Activated CD8-positive, alpha-beta memory T cell treated with anti-CD3 and anti-CD28 coated beads, Interleukin-2, amount 50 U/mL, for 1 hour (primary cell): Measurements from ENCODE around the gene SNRPA.
"Not testable (repeated sequence)": the region's sequence is repeated elsewhere in the genome, so short reads cannot be mapped to it uniquely, and the experiment has no call there.

Source experiments
- DNase-seq: peaks from one replicate; pipeline ENCODE4 v3.0.0-alpha.2; 2020; ENCODE audit errors: extremely low read depth

SNRPA gene

DNA sequence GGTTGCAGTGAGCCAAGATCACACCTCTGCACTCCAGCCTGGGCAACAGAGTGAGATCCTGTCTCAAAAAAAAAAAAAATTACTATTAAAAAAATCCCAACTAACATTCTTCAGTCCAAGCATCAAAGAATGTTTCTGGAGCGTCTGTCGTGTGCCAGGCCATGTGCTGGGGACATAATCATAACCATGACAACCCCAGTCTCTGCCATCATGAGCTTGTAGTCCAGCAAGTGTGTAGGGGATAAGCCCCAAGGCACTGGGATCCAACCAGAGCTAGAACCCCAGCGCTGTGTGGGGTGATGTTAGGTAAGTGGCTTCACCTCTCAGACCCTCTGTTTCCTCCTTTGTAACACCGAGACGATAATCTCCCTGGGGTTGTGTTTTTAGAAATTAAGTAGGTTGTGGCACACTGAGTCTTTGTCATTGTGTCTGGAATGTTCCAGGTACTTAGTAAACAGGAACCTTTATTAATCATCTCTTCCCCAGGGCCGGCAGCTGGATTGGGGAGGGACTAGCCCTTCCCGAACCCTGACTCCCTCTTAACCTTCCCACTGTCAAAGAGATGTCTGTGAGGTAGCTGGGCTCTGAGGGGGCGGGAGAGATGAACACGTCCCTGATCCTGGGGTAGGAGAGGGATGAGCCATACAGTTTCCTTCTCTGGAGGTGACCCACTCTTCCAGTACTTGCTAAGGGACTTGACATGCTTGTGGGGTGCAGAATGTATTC lies 28.9 kb upstream of the SNRPA start:
- no peak for DNase-seq

GRCh38 chr19:40723661-40724254 lies 27.2 kb upstream of the SNRPA start:
- no peak for DNase-seq

DNA sequence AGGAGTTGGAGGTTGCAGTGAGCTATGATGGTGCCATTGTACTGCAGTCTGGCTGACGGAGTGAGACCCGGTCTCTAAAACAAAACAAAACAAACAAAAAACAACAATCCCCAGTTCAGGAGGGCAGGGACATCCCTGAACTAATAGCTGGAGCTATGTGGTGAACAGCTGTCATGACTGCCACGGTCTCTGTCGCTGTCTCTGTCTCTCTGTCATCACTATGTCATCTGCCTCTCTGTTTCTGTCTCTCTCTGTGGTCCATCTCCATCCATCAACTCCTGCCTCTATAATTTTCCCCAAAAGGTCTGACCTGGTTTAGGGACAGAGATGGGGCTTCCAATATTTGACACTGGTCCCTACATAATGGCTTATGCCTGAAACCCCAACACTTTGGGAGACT lies 26.7 kb upstream of the SNRPA start:
- DNase-seq = no peak

DNA sequence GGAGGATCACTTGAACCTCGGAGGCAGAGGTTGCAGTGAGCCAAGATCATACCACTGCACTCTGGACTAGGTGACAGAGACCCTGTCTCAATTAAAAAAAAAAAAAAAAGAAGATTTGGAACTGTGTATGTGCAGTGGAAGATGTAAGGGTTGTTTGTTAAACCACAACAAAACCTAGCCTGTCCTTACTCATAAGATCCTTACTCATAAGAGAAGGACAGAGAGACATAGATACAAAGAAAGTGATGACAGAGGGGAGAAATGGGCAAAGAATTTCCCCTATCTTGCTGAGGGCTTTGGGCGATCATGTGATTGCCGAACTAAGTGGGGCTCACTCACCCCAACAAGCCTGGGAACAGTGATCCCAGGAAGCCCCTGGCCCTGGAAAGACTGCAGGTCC lies 26.1 kb upstream of the SNRPA start:
- no peak for DNase-seq

DNA sequence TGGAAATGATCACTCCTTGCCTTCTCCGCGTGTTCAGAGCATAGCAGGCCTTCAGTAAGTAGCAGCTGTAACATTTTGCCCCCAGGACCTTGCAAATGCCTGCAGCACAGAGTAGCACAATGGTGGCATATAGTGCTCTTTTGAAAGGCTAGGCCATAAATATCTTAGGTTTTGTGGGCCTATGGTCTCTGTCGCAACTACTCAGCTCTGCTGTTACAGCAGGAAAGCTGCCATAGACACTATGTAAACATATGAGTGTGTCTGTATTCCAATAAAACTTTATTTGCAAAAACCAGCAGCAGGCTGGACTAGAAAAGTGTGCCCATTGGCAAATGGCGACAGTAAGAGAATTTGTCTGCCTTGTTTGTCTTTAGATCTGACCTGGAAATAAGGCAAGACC lies 24.7 kb upstream of the SNRPA start:
- no peak for DNase-seq

GRCh38 chr19:40730065-40730464 lies 20.9 kb upstream of the SNRPA start:
- not testable (repeated sequence) for DNase-seq

GRCh38 chr19:40732304-40732703 lies 18.7 kb upstream of the SNRPA start:
- not testable (repeated sequence) for DNase-seq

DNA sequence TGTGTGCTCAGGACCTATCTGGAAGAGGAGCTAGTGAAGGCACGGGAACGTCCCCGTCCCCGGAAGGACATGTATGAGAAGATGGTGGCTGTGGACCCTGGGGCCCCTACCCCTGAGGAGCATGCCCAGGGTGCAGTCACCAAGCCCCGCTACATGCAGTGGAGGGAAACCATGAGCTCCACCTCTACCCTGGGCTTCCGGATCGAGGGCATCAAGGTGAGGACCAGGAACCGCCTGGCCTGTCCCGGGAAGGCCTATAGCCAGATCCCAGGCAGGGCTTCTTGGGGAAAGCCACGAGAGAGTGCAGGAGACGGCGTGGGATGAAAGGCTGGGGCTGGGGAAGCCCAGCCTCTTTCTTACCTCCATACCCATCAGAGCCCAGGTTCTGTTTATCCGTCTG lies 17.9 kb upstream of the SNRPA start:
- no peak for DNase-seq

- no peak for DNase-seq
These were observed 15.8 kb upstream of the SNRPA start for GRCh38 chr19:40735013-40735771.

DNA sequence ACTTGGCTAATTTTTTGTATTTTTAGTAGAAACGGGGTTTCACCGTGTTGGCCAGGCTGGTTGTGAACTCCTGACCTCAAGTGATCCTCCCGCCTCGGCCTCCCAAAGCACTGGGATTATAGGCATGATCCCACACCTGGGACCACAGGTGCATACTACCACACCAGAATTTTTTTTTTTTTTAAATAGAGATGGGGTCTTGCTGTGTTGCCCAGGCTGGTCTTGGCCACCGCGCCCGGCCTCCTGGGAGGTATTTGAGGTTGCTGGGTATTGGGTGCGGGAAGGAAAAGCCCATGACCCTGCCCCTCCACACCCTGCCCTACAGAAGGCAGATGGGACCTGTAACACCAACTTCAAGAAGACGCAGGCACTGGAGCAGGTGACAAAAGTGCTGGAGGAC lies 14.3 kb upstream of the SNRPA start:
- no peak for DNase-seq

DNA sequence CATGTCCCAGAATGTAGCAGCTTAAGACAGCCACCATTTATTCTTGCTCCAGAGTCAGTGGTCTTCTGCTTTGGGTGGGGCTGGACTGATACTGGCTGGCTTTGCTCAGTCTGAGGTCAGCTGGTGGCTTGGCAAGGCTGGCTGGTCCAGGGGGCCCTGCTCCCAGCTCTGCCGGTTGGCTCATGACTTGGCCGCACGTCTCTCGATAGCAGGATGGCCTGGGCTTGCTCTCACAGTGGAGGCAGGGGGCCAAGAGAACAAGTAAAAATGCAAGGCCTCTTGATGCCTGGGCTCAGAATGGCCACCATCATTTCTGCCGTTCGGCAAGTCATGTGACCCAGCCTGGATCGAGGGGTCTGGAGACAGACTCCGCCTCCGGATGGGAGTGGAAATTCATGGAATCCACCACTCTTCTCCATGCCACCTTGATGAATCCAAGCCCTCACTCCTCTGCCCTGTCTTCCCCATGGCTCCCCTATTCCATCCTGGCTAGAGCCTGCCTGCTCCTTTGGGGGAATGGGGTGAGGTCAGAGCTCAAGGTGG lies 13.8 kb upstream of the SNRPA start:
- no peak for DNase-seq

- DNase-seq = no peak
These were observed 11.8 kb upstream of the SNRPA start for GRCh38 chr19:40739030-40739839.

GRCh38 chr19:40739871-40740703 lies 10.9 kb upstream of the SNRPA start:
- no peak for DNase-seq

GRCh38 chr19:40740747-40741146 lies 10.3 kb upstream of the SNRPA start:
- no peak for DNase-seq

GRCh38 chr19:40741527-40742390 lies 9.2 kb upstream of the SNRPA start:
- no peak for DNase-seq

- no peak for DNase-seq
These were observed 8.5 kb upstream of the SNRPA start for GRCh38 chr19:40742477-40742876.

- DNase-seq = no peak
These were observed 8.1 kb upstream of the SNRPA start for GRCh38 chr19:40742886-40743285.

DNA sequence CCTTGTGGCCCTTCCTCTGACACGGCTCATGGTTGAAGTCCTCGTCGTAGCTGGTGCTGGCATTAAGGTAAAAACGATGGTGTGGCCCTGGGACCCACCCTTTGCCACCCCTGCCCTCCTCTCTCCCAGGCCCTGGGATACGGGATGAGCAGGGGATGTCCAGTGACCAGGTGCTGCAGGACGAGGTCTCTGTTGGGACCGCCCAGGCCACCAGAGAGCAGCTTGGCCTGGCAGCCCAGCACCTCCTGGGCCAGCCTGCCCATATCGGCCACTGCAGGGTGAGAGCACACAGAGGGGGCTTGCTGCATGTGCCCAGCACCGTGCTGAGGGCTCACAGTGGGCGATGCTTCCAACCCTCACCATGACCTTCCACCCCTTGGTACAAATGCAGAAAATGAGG lies 7.1 kb upstream of the SNRPA start:
- DNase-seq = no peak

GRCh38 chr19:40744554-40745401 lies 6.2 kb upstream of the SNRPA start:
- no peak for DNase-seq
